CD4-positive, alpha-beta memory T cell (primary cell): ENCODE data around the gene ENHO. TPM values are rescaled to one million over a fixed set of nuclear protein-coding genes. Genes with fewer than 3 reads are reported as not detected.
A peak's percentile ranks its signal among the peaks of the same experiment; 100 is the strongest.

Source experiments
- CTCF ChIA-PET: fragments of 350-600 bp; sonication (Branson Sonifier 250); formaldehyde crosslinking; loops from one replicate; lab custom pipeline; 2021; ENCODE audit warnings: inconsistent platforms; ENCODE audit not compliant: partially characterized antibody; lab: Charles Lee
- POLR2A ChIA-PET: fragments of 350-600 bp; sonication (Branson Sonifier 250); formaldehyde crosslinking; loops from one replicate; lab custom pipeline; 2021; ENCODE audit not compliant: partially characterized antibody; lab: Charles Lee
- DNase-seq, 5 donors: peaks; one replicate each; pipeline versions ENCODE4 v3.0.0 to v3.0.0-alpha.2; 2020 to 2022; ENCODE audit warnings: mixed read lengths in 1 of 5
- H3K27ac ChIP-seq: one replicate; pipeline ENCODE4 v1.7.0; 2013; ENCODE audit warnings: low read depth, low read length
- H3K27me3 ChIP-seq: 2 replicates; pipeline ENCODE4 v1.7.0; 2013; ENCODE audit warnings: mild to moderate bottlenecking, low read length, moderate library complexity; ENCODE audit not compliant: insufficient read depth
- H3K36me3 ChIP-seq: 2 replicates; pipeline ENCODE4 v1.7.0; 2013; ENCODE audit warnings: mild to moderate bottlenecking, low read length, moderate library complexity; ENCODE audit not compliant: insufficient read depth
- H3K4me1 ChIP-seq: 2 replicates; pipeline ENCODE4 v1.7.0; 2013; ENCODE audit warnings: mild to moderate bottlenecking, low read length, moderate library complexity; ENCODE audit not compliant: insufficient read depth
- H3K4me3 ChIP-seq, 2 donors: one replicate each; pipeline ENCODE4 v1.7.0; 2013; ENCODE audit warnings: low read length in 2 of 2, mild to moderate bottlenecking in 1 of 2
- H3K9me3 ChIP-seq, 2 donors: one replicate each; pipeline ENCODE4 v1.7.0; 2013; ENCODE audit warnings: low read length in 2 of 2, control low read depth in 1 of 2; ENCODE audit not compliant: control insufficient read depth in 1 of 2
- H3K27ac Mint-ChIP-seq, 7 donors: one replicate each; pipeline ENCODE4 v1.8.0; 2020 to 2021; ENCODE audit warnings: mixed read lengths in 7 of 7, mild to moderate bottlenecking in 6 of 7, inconsistent platforms in 3 of 7, moderate library complexity in 3 of 7
- H3K27me3 Mint-ChIP-seq, 2 donors: one replicate each; pipeline ENCODE4 v1.8.0; 2020 to 2021; ENCODE audit warnings: mixed read lengths in 2 of 2
- H3K36me3 Mint-ChIP-seq, 2 donors: one replicate each; pipeline ENCODE4 v1.8.0; 2020 to 2021; ENCODE audit warnings: mixed read lengths in 2 of 2, inconsistent platforms in 1 of 2, mild to moderate bottlenecking in 1 of 2
- H3K4me1 Mint-ChIP-seq, 4 donors: one replicate each; pipeline ENCODE4 v1.8.0; 2020 to 2021; ENCODE audit warnings: mixed read lengths in 4 of 4, mild to moderate bottlenecking in 1 of 4
- H3K4me3 Mint-ChIP-seq, 8 donors: one replicate each; pipeline ENCODE4 v1.8.0; 2020 to 2021; ENCODE audit warnings: mixed read lengths in 8 of 8, mild to moderate bottlenecking in 7 of 8, moderate library complexity in 6 of 8, inconsistent platforms in 3 of 8
- H3K9me3 Mint-ChIP-seq, 8 donors: one replicate each; pipeline ENCODE4 v1.8.0; 2020 to 2021; ENCODE audit warnings: mixed read lengths in 8 of 8, mild to moderate bottlenecking in 5 of 8, inconsistent platforms in 3 of 8, moderate library complexity in 1 of 8
- intact Hi-C: fragments of 100-400 bp; cut with micrococcal nuclease; formaldehyde crosslinking; loops from one replicate; pipeline ENCODE4 v1.15.1; 2023
- polyA plus RNA-seq, 2 donors: library from polyadenylated mRNA; unstranded; fragments of 300-500 nt; fragmentation: Illumina TruSeq; gene quantifications; one replicate each; pipeline ENCODE4 v1.2.3, GENCODE V29; 2021
- total RNA-seq, 2 experiments: library from RNA; stranded (reverse); gene quantifications; one replicate each; pipeline ENCODE4 v1.2.3, GENCODE V29; 2021

Gene ENHO
- total RNA-seq (not detected), polyA plus RNA-seq (under 1 TPM in 1 of 2 donors, not detected in 1; 0.47 TPM)

DNA sequence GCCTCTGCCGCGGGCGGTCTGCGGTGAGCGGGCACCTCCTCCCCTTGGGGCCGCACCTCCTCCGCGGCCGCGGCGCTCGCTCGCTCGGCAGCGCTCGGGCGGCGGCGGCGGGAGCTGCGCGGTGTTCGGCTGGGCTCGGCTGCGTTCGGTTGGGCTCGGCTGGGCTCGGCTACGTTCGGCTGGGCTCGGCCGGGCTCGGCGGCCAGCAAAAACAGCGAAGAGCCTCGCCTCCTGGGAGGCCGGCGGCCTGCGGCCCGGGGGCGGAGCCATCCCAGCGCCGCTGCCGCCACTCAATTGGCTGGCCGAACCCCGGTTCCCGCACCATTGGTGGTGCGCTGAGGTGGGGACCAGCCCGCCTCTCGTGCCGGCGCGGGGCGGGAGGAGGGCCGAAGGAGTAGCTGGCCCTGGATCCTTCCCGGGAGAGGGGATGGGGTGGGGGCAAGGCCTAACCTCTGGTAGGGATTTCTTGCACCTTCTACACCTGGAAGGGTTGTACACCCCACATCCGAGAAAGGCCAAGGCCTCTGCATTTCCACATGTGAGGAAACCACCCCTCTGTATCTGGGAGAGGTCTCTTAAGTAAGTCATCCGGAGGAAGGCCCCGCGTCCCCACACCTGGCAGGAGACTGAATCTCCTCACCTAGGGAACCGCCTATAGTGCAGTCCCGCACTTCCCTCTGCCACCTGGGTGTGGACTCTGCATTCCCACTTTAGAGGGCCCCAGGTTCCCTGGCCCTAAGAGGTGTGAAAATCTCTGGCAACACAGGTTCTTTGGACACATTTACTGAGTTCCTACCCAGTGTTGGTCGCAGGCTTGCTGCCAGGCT is at the start of gene ENHO:
Gene ENHO, minus strand, starts transcription at position 20 of the 827 bp plus-strand sequence. CDS start 1,295 bp downstream, outside the sequence.
- H3K4me3 Mint-ChIP-seq, result peak within 1 kb of the TSS; percentile 54 to 89 (median 81)
- H3K27ac ChIP-seq, result peak within 1 kb of the TSS; percentile 44
- no peaks in the 10 kb centered on the region for H3K36me3 Mint-ChIP-seq
- DNase-seq, result peak; percentile 85 to 96 (median 91)
- no peaks in the 10 kb centered on the region for H3K27me3 ChIP-seq
- H3K4me1 Mint-ChIP-seq, result peaks cover 6 to 13% (median 8%) of the 10 kb centered on the region in 4 donors
- intact Hi-C loops, result loop anchor here (1.0 to 5.0 kb wide), 2 partner anchors 65 to 109 kb away; partner anchors contain the start of genes DNAI1 and FAM219A
- H3K9me3 Mint-ChIP-seq, result no peaks in the 10 kb centered on the region
- CTCF ChIA-PET, result interaction anchor here (0.7 to 1.3 kb wide), 2 partner anchors 23 to 144 kb away, joined by 3 read pairs; no protein-coding TSS in a partner anchor
- H3K4me3 ChIP-seq, result peak within 1 kb of the TSS; percentile 29 to 58
- peak within 1 kb of the TSS in 5 of 7 donors; percentile 50 to 85 (median 68) for H3K27ac Mint-ChIP-seq
- H3K4me1 ChIP-seq, result peaks cover 12% of the 10 kb centered on the region
- POLR2A ChIA-PET, result interaction anchor here (0.7 to 2.6 kb wide), 3 partner anchors 64 to 130 kb away, joined by 3 to 8 read pairs (median 4); partner anchors contain the start of genes DNAI1, FAM219A and SIGMAR1
- no peaks in the 10 kb centered on the region for H3K36me3 ChIP-seq
- peaks cover 1 to 5% of the 10 kb centered on the region in 2 donors for H3K27me3 Mint-ChIP-seq
- no peaks in the 10 kb centered on the region for H3K9me3 ChIP-seq

DNA sequence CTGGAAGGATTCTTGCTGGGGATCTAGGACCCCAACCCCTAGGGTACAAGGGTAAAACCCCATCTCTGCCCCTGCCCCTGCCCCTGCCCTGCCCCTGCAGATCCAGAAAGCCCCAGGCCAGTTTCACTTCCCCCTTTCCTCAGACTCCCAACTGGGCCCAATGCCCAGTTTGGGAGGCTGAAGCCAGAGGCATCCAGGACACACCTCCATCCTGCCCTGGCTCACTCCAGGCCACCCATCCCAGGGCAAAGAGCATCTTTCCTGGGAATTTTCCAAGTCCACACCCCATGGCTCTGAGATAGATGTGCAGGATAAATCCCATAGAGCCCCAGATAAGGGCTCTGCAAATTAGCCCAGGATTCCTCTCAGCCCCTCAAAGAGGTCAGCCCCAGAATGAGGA is 49.3 kb upstream of the ENHO start:
- Mint-ChIP-seq H3K27ac (no peak overlapping the region), H3K4me1 (peaks cover 0 to 10% (median 2%) of the 10 kb centered on the region in 4 donors), H3K27me3 (peaks cover 25 to 44% of the 10 kb centered on the region in 2 donors), H3K4me3 (no peak overlapping the region), H3K36me3 (no peaks in the 10 kb centered on the region), H3K9me3 (no peaks in the 10 kb centered on the region)
- no peaks in the 10 kb centered on the region for H3K9me3 ChIP-seq
- CTCF ChIA-PET, result no interaction called here
- POLR2A ChIA-PET, result no interaction called here
- H3K36me3 ChIP-seq, result no peaks in the 10 kb centered on the region
- DNase-seq, result no peak
- H3K27me3 ChIP-seq, result no peaks in the 10 kb centered on the region
- no peak overlapping the region for H3K4me3 ChIP-seq
- no peak overlapping the region for H3K27ac ChIP-seq
- intact Hi-C loops, result no loop called here
- no peaks in the 10 kb centered on the region for H3K4me1 ChIP-seq

GRCh38 chr9:34571481-34571810 is 48.7 kb upstream of the ENHO start:
- Mint-ChIP-seq H3K27ac (no peak overlapping the region), H3K4me1 (peaks cover 0 to 7% (median 0%) of the 10 kb centered on the region in 4 donors), H3K36me3 (no peaks in the 10 kb centered on the region), H3K9me3 (no peaks in the 10 kb centered on the region), H3K27me3 (peaks cover 32 to 48% of the 10 kb centered on the region in 2 donors), H3K4me3 (no peak overlapping the region)
- H3K27ac ChIP-seq, result no peak overlapping the region
- no peak overlapping the region for H3K4me3 ChIP-seq
- no peaks in the 10 kb centered on the region for H3K9me3 ChIP-seq
- no peaks in the 10 kb centered on the region for H3K4me1 ChIP-seq
- intact Hi-C loops, result no loop called here
- no peaks in the 10 kb centered on the region for H3K27me3 ChIP-seq
- ChIA-PET POLR2A (no interaction called here), CTCF (no interaction called here)
- H3K36me3 ChIP-seq, result no peaks in the 10 kb centered on the region
- no peak for DNase-seq

- Mint-ChIP-seq H3K9me3 (no peaks in the 10 kb centered on the region), H3K27me3 (peaks cover 27 to 45% of the 10 kb centered on the region in 2 donors), H3K4me1 (peaks cover 0 to 2% (median 0%) of the 10 kb centered on the region in 4 donors), H3K4me3 (no peak overlapping the region), H3K27ac (no peak overlapping the region), H3K36me3 (no peaks in the 10 kb centered on the region)
- H3K4me1 ChIP-seq, result no peaks in the 10 kb centered on the region
- POLR2A ChIA-PET, result no interaction called here
- DNase-seq, result no peak
- H3K4me3 ChIP-seq, result no peak overlapping the region
- intact Hi-C loops, result no loop called here
- no peak overlapping the region for H3K27ac ChIP-seq
- no peaks in the 10 kb centered on the region for H3K27me3 ChIP-seq
- H3K36me3 ChIP-seq, result no peaks in the 10 kb centered on the region
- CTCF ChIA-PET, result interaction anchor here (0.6 kb wide), 1 partner anchor 1333 kb away, joined by 3 read pairs; no protein-coding TSS in a partner anchor
- no peaks in the 10 kb centered on the region for H3K9me3 ChIP-seq
Measured at GRCh38 chr9:34570809-34571480, 48.2 kb upstream of the ENHO start.

GRCh38 chr9:34570376-34570775 is 47.6 kb upstream of the ENHO start:
- Histone ChIP-seq H3K9me3 (no peaks in the 10 kb centered on the region), H3K4me3 (no peak overlapping the region), H3K27ac (no peak overlapping the region), H3K4me1 (no peaks in the 10 kb centered on the region), H3K36me3 (no peaks in the 10 kb centered on the region), H3K27me3 (no peaks in the 10 kb centered on the region)
- Mint-ChIP-seq H3K27me3 (peaks cover 25 to 46% of the 10 kb centered on the region in 2 donors), H3K4me1 (no peaks in the 10 kb centered on the region), H3K27ac (no peak overlapping the region), H3K9me3 (no peaks in the 10 kb centered on the region), H3K4me3 (no peak overlapping the region), H3K36me3 (no peaks in the 10 kb centered on the region)
- ChIA-PET CTCF (interaction anchor here (0.6 kb wide), 1 partner anchor 1333 kb away, joined by 3 read pairs; no protein-coding TSS in a partner anchor), POLR2A (no interaction called here)
- intact Hi-C loops, result no loop called here
- no peak for DNase-seq

DNA sequence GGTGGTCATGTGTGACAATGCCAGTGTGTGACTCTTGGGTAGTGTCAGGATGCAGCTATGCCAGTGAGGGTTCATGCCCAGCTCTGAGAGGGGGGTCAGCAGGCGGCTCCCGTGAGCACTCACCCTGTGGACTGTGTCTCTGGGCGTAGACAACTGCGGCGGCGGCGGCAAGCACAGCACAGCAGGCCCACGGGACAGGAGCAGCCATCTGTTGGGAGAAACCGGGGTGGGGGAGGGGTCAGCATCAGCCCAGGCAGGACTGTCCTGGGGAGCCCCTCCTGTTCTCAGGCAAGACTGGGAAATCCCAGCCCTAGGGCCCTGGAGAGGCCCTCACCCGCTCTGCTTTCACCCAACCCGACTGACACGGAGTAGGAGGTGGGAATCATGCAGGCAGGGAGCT is 46.0 kb upstream of the ENHO start:
- no peak overlapping the region for H3K4me3 Mint-ChIP-seq
- CTCF ChIA-PET, result no interaction called here
- no peaks in the 10 kb centered on the region for H3K4me1 Mint-ChIP-seq
- POLR2A ChIA-PET, result no interaction called here
- Histone ChIP-seq H3K36me3 (no peaks in the 10 kb centered on the region), H3K9me3 (no peaks in the 10 kb centered on the region), H3K4me1 (no peaks in the 10 kb centered on the region), H3K27ac (no peak overlapping the region), H3K27me3 (no peaks in the 10 kb centered on the region), H3K4me3 (no peak overlapping the region)
- intact Hi-C loops, result no loop called here
- peaks cover 23 to 46% of the 10 kb centered on the region in 2 donors for H3K27me3 Mint-ChIP-seq
- H3K27ac Mint-ChIP-seq, result no peak overlapping the region
- no peaks in the 10 kb centered on the region for H3K36me3 Mint-ChIP-seq
- DNase-seq, result no peak
- no peaks in the 10 kb centered on the region for H3K9me3 Mint-ChIP-seq

DNA sequence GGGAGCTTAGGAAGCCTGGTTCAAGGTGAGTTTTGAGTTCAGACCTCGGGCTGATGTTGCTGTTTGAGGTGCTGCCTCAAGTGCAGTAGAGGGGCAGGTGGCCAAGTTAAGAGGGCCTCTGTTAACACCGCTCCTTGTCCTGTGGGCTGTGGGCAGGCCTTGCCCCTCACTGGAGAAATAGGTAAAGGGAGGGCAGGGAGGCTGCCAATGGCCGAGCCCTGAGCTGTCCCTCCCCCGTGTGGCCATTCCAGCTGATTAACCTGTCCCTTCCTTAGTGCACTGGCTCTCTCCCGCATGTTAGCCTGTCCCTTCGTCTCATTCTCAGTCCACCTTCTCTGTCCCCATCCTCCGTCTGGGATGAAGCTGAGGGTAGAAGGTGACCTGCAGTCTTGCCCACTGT is 45.3 kb upstream of the ENHO start:
- Histone ChIP-seq H3K4me3 (no peak overlapping the region), H3K27ac (no peak overlapping the region), H3K4me1 (no peaks in the 10 kb centered on the region), H3K27me3 (no peaks in the 10 kb centered on the region), H3K36me3 (no peaks in the 10 kb centered on the region), H3K9me3 (no peaks in the 10 kb centered on the region)
- CTCF ChIA-PET, result no interaction called here
- no peak overlapping the region for H3K27ac Mint-ChIP-seq
- peaks cover 20 to 51% of the 10 kb centered on the region in 2 donors for H3K27me3 Mint-ChIP-seq
- H3K9me3 Mint-ChIP-seq, result peaks cover 0 to under 1% (median 0%) of the 10 kb centered on the region in 8 donors
- peaks cover 0 to 2% (median 0%) of the 10 kb centered on the region in 4 donors for H3K4me1 Mint-ChIP-seq
- intact Hi-C loops, result no loop called here
- H3K4me3 Mint-ChIP-seq, result no peak overlapping the region
- no peaks in the 10 kb centered on the region for H3K36me3 Mint-ChIP-seq
- POLR2A ChIA-PET, result no interaction called here
- no peak for DNase-seq
